GM21825 (cell line): ENCODE results near the gene ENTPD7.
"Not testable (repeated sequence)": the region's sequence is repeated elsewhere in the genome, so short reads cannot be mapped to it uniquely, and the experiment has no call there.

Experiments
- ATAC-seq: cut with Tn5 transposase; IDR thresholded peaks from one replicate; pipeline ENCODE4 v1.9.1; 2021; ENCODE audit warnings: mild to moderate bottlenecking, moderate library complexity; ENCODE audit not compliant: unreplicated experiment

ENTPD7 gene

DNA sequence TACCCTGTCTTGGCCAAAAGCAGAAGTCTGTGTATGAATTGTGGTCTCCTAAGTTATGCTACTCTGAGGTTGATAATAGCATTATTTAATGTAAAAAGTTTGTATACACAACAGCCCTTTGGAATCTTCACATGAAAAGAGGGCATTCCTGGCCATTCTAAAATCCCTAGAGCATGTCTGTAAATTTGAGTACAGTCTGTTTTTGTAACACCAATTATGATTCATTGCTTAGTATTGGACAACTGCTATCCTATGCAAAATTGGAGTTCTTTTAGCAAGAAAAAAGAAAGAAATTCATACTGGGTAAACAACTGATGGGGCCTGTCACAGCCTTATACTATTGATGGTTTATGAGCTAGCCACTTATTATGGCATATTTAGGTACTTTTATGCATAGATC, 82.9 kb downstream of the ENTPD7 start:
- ATAC-seq, result no peak

DNA sequence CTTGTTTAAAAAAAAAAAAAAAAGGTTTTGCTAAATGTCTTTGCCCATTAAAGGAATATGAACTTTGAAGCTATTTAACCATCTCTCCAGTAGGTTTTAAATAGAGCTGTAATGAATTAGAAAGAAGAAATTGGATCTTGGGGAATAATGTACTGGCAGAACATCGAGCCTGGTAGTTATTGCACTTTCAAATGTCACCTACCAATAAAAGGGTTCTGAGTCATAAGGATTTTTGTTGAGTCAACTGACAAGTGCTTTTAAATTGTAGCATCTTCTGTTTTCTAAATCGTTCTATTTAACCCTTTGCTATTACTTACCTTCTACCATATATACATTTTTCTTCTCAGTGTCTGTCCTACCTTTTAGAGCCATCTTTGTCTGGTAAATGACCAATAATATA, 83.4 kb downstream of the ENTPD7 start:
- ATAC-seq, result no peak

- ATAC-seq, result no peak
These were observed 84.5 kb downstream of the ENTPD7 start for GRCh38 chr10:99743841-99744240.

DNA sequence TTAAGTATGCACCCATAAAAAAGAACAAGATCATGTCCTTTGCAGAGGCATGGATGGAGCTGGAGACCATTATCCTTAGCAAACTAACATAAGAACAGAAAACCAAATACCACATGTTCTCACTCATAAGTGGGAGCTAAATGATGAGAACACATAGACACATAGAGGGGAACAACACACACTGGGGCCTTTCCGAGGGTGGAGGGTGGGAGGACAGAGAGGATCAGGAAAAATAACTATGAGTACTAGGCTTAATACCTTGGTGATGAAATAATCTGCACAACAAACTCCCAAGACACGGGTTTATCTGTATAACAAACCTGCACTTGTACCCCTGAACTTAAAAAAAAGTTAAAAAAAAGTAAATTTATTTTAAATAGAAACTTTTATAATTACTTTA, 86.9 kb downstream of the ENTPD7 start:
- not testable (repeated sequence) for ATAC-seq

- no peak for ATAC-seq
These were observed 89.6 kb downstream of the ENTPD7 start for GRCh38 chr10:99748823-99749451.

GRCh38 chr10:99750641-99751040, 91.3 kb downstream of the ENTPD7 start:
- ATAC-seq, result no peak

DNA sequence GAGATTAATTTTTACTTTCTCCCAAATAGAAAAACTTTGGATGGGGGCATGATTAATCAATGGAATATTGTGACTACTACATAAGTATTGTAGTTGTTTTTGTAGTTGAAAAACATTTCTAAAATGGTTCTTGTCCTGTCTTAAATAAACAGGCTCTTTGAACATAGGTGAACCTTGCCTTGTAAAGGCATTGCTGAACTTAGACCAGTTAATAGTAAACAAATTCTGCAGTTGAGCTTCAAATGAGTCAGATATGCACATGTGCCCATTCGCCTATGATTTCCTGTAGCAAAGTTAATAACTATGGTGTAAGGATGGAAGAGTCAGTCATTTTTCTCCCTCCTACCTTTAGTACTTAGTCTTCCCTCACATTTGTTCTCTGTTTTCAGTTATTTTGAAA, 95.4 kb downstream of the ENTPD7 start:
- ATAC-seq, result no peak
